Measurements from ENCODE around the gene PCGF2.

DNA sequence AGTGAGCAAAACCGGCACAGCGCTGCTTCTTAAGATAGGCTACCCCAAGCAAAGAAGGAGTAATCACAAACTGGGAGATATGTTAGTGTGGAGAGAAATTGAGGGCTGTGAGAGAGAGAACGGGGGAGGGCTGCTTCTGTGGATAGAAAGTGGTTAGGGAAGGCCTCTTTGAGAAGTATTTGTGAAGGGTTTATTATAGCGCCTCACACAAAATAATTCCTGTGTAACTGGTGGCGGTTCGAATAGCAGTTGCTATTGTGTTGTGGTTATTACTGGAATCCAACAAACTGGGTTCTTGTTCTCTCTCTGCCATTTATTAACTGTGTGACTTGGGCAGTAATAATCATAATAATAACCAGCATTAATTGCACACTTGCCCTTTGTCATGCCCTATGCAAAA is 27.2 kb downstream of the PCGF2 start:
- TF ChIP-seq CTCF (conservative IDR thresholded peaks at IDR 0.05 in 1 of 2, IDR thresholded peaks at IDR 0.05 in 1 of 2; ENCODE audit: extremely low read depth in 1 of 2, insufficient read depth in 1 of 2, low read depth in 1 of 2, low read length in 2 of 2) (no peak), EZH2 (IDR thresholded peaks at IDR 0.05; ENCODE audit: borderline replicate concordance, low read length) (no peak)

Data from mammary epithelial cell (primary cell).